ENCODE data around the gene SYT3.

SYT3 gene, protein sequence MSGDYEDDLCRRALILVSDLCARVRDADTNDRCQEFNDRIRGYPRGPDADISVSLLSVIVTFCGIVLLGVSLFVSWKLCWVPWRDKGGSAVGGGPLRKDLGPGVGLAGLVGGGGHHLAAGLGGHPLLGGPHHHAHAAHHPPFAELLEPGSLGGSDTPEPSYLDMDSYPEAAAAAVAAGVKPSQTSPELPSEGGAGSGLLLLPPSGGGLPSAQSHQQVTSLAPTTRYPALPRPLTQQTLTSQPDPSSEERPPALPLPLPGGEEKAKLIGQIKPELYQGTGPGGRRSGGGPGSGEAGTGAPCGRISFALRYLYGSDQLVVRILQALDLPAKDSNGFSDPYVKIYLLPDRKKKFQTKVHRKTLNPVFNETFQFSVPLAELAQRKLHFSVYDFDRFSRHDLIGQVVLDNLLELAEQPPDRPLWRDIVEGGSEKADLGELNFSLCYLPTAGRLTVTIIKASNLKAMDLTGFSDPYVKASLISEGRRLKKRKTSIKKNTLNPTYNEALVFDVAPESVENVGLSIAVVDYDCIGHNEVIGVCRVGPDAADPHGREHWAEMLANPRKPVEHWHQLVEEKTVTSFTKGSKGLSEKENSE

GRCh38 chr19:50639121-50640112, at the start of gene SYT3:
Gene SYT3 (minus strand): TSS chr19:50639881. CDS start chr19:50637411, 2,470 bp downstream.
- peak; percentile 77 for FAIRE-seq

GRCh38 chr19:50688766-50689165, 49.1 kb upstream of the SYT3 start:
- FAIRE-seq, result no peak
- DNase-seq (ENCODE audit: low spot score), result no peak

More at GRCh38 chr19:50639121-50640112, at the start of gene SYT3:
- peak; percentile 89 for DNase-seq (ENCODE audit: low spot score)

DNA sequence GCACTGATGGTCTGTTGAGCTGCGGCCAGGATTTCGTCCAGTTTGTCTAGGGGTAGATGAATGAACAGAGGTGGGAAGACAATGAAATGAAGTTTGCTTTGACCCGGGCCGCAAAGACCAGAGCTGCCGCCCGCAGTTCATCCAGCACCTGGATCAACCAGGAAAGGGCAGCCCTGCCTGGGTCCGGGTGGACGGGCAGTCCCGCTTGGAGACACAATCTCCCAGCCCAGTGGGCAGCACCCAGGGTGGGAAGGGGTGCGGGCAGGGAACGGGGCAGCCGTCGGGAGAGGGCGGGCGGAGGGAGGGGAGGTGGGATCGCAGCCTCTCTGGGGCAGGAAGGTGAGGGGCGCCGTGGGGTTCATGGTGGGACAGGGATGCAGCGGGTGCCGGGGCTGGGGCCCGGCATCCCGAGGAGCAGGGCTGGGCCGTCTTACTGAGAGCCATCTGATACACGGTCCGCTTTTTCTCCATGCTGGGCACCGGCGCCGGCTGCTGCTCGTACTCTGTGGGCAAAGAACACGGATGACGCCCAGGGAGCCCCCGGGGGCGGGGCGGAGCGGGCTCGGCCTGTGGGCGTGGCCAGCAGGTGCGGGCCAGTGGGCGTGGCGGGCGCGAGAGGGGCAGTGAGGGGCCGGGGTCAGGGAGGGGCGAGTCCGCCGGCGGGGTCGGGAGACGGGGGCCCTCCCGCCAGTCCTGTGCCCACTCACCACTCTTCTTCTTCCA, 46.8 kb upstream of the SYT3 start:
- DNase-seq (ENCODE audit: low spot score) (no peak), FAIRE-seq (no peak)

DNA sequence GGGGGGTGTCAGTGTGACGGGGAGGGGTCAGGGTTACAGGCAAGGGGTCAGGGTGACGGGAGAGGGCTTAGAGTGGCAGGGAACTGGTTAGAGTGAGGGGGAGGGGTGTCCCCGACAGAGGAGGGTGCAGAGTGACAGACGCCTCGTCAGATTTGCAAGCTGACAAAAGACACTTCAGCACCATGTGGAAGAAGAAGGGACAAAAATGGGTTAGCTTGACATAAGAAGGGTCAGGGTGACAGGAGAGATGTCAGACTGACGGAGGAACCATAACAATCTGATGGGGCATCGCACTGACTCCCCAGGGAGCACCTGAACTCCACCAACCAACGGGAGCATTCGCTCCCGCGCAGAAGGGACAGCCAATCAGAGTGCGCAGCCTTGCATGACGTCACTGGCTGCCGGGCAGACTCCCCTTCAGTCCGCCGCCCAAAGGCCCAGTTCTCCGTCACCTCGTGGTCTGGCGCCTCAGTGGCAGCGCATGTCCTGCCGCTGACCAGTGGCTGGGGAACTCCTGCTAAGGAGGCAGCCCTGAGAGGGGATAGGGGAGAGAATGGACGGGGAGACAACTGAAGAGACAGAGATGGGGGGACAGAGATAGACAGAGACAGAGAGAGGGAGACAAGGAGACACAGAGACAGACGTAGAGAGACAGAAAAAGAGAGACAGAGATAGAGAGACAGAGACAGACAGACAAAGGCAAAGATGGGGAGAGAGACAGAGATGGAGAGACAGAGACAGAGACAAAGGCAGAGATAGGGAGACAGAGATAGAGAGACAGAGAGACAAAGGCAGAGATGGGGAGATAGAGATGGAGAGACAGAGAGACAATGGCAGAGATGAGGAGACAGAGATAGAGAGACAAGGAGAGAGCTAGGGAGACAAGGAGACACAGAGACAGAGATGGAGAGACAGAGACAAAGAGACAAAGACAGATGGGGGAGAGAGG, 39.8 kb upstream of the SYT3 start:
- FAIRE-seq, result no peak
- peak; percentile 98 for DNase-seq (ENCODE audit: low spot score)

GRCh38 chr19:50678323-50678722, 38.6 kb upstream of the SYT3 start:
- DNase-seq (ENCODE audit: low spot score) (no peak), FAIRE-seq (no peak)

DNA sequence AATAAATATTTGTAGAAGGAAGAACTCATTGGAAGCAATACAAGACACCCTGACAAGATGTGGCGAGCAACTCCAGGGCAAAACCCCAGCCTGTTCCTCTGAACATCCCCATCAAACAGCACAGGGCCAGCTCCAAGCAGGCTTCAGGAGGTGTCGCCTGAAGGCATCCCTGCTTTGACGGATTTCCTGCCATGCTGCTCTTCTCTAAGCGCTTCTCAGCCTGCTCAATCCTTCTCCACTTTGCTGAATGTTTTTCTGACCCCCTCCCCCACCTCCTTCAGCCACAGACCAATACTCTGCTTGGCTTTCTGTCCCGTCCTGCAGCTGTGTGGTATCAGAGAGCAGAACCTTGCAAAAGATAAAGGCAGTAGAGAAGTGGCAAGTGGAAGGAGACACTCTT, 38.0 kb upstream of the SYT3 start:
- no peak for FAIRE-seq
- DNase-seq (ENCODE audit: low spot score), result no peak

DNA sequence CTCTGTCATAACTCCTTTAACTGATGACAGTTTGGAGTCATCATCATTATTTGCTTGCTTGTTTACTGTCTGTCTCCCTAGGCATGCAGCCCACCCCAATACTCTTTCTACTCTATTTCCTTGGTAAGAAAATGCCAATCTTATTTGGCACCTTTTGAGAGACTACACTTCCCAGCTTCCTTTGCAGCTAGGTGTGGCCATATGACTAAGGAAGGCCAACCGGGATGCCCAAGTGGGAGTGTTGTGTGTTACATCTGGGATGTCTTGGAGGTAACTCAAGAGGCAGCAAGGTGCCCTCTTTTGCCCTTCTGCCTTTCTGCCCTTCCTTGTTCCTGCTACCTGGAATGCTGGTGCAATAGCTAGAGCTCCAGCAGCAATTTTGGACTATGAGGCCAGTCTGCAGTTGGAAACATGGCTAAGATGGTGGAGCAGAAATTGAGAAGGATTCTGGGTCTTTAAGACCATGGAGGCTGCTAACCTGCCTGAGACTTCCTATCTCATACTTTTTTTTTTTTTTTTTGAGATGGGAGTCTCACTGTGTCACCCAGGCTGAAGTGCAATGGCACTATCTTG, 37.0 kb upstream of the SYT3 start:
- DNase-seq (ENCODE audit: low spot score), result no peak
- FAIRE-seq, result no peak

DNA sequence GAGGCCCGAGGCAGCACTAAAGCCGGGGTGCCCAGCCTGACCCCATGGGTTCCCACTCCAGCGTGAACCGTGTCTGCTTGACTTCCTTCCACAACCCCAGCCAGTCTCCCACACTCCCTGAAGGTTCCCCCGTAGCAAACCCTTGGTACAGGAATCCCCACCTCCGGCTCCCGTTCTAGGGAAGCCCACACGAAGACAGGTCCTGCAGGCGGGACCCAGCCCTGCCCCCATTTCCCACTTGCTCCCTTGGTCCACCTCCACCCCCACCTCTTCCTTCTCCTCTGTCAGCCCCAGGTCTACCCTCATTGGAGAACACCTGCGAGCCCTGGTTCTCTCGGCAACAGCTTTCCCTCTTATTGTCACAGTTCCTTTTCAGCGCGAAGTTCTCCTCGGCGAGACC, 33.4 kb upstream of the SYT3 start:
- no peak for FAIRE-seq

GRCh38 chr19:50670102-50670380, 30.4 kb upstream of the SYT3 start:
- no peak for FAIRE-seq
- DNase-seq (ENCODE audit: low spot score), result no peak

More for the DNA sequence above, 33.4 kb upstream of the SYT3 start:
- no peak for DNase-seq (ENCODE audit: low spot score)

DNA sequence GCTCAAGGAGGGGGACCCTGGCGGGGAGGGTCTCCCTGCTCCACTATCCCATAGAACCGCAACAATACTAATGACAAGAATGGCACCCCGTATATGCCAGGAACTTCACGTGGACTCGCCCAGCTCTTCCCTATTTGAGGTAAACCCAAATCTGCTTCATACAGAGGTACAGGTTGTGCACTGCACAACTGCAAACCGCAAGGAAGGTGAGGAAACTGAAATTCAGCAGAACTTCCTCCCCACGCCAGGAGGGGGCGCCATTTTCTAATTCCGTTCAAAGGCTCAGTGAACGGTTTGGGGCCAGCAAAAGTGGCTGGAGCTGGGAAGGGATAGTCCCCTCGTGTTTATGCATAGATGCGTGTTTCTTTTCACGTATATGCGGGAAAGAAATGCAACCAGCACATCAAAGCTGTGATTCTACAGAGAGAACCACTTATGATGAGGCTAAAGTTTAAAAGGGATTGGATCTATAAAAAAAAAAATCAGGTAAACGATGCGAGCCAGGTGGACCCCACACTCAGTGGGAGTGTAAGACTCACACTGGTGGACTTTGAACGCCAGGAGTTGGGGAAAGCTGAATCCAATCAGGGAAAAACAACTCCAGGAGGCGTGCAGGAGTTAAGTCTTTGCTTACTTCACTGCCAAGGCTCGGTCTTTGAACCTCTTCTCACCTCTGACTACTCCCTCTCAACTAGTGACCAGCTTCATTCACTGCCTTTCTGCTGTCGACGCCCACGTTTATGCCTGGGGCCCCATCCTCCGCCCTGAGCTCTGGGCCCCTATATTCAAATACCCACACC, 29.8 kb upstream of the SYT3 start:
- FAIRE-seq (no peak), DNase-seq (ENCODE audit: low spot score) (peak; percentile 70)

GRCh38 chr19:50668879-50669278, 29.2 kb upstream of the SYT3 start:
- FAIRE-seq (no peak), DNase-seq (ENCODE audit: low spot score) (no peak)

- FAIRE-seq (no peak), DNase-seq (ENCODE audit: low spot score) (no peak)
These were observed 28.7 kb upstream of the SYT3 start for GRCh38 chr19:50668416-50668815.

DNA sequence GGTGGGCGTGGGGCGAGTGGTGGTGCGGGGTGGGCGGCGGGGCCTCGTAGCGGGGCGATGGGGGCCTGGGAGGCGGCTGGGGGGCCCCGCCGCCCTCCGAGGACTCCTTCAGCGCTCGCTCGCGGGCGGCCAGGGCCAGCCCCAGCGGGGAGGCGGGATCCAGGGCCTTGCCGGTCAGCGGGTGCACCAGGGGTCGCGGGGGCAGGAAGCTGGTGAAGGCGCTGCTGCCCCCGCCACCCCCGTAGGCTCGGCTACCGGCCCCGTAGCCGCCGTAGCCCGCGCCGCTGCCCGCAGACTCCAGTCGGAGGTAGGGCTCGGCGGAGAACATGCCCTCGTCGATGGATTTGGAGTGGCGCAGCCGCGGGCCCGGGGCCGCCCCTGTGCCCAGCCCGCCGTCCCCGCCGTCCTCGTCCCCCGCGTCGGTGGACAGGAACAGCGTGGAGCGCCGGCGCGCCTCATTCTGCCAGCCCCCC, 28.1 kb upstream of the SYT3 start:
- DNase-seq (ENCODE audit: low spot score), result no peak

GRCh38 chr19:50667177-50667758, 27.6 kb upstream of the SYT3 start:
- FAIRE-seq, result no peak
- no peak for DNase-seq (ENCODE audit: low spot score)

More for the DNA sequence above, 28.1 kb upstream of the SYT3 start:
- no peak for FAIRE-seq

DNA sequence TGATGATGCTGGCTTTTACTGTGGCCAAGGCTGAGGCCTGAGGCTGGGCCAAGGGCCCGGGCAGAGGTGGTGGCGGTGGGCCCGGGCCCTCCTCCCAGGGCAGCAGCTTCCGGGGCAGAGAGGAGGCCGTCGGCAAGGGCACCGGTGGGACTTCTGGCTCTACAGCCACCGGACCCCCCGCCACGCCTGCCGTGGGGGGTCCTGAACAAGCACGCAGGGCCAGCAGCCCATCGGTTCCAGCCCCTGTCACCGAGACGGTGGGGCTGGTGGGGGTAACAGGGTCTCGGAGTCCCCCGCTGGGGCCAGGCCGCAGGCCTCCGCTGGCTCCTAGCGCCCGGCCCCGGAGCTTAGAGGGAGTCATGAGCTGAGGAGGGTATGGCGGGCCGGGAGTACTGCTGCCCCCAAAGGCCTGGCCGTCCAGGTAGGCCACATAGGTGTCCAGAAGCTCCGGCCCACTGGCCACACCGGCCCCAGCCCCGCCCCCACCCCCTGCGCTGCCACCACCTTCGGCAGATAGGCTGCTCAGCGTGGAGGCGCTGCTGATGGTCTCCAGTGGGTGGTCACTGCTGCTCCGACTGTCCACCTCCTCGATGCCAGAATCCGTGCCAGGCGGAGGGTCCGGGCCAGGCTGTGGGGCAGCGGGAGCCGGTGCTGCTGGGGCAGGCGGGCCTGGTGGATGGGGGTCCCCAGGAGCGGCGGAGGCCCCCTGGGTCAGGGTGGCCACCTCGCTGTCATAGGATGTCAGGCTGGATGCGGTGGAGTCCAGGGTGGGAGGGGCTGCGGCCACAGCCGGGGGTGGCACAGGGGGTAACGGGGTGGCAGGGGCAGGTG, 26.9 kb upstream of the SYT3 start:
- FAIRE-seq, result no peak

GRCh38 chr19:50664204-50664603, 24.5 kb upstream of the SYT3 start:
- FAIRE-seq, result no peak

More for the DNA sequence above, 26.9 kb upstream of the SYT3 start:
- no peak for DNase-seq (ENCODE audit: low spot score)

GRCh38 chr19:50663482-50663790, 23.8 kb upstream of the SYT3 start:
- FAIRE-seq (no peak), DNase-seq (ENCODE audit: low spot score) (no peak)

More at GRCh38 chr19:50664204-50664603, 24.5 kb upstream of the SYT3 start:
- no peak for DNase-seq (ENCODE audit: low spot score)

Measured in urothelium cell line (cell line).